Measurements from ENCODE around the gene USP54.
"Not testable (repeated sequence)": the region's sequence is repeated elsewhere in the genome, so short reads cannot be mapped to it uniquely, and the experiment has no call there.

Gene USP54

GRCh38 chr10:73589563-73590126 is 1.5 kb downstream of the USP54 start:
- no peak for DNase-seq (ENCODE audit: low spot score)

GRCh38 chr10:73588656-73589055 is 2.5 kb downstream of the USP54 start:
- DNase-seq (ENCODE audit: low spot score) = no peak

GRCh38 chr10:73586583-73586984 is 4.6 kb downstream of the USP54 start:
- no peak for DNase-seq (ENCODE audit: low spot score)

- no peak for DNase-seq (ENCODE audit: low spot score)
These were observed 5.8 kb downstream of the USP54 start for GRCh38 chr10:73585327-73585726.

GRCh38 chr10:73584737-73585136 is 6.4 kb downstream of the USP54 start:
- no peak for DNase-seq (ENCODE audit: low spot score)

- no peak for DNase-seq (ENCODE audit: low spot score)
These were observed 9.2 kb downstream of the USP54 start for GRCh38 chr10:73581918-73582317.

GRCh38 chr10:73578927-73579326 is 12.2 kb downstream of the USP54 start:
- not testable (repeated sequence) for DNase-seq (ENCODE audit: low spot score)

- DNase-seq (ENCODE audit: low spot score) = peak; percentile 21
These were observed 13.4 kb downstream of the USP54 start for GRCh38 chr10:73577788-73578187.

- no peak for DNase-seq (ENCODE audit: low spot score)
These were observed 14.1 kb downstream of the USP54 start for GRCh38 chr10:73576890-73577591.

GRCh38 chr10:73576178-73576889 is 14.8 kb downstream of the USP54 start:
- no peak for DNase-seq (ENCODE audit: low spot score)

GRCh38 chr10:73567025-73567424 is 24.1 kb downstream of the USP54 start:
- DNase-seq (ENCODE audit: low spot score) = not testable (repeated sequence)

GRCh38 chr10:73561192-73561591 is 29.9 kb downstream of the USP54 start:
- DNase-seq (ENCODE audit: low spot score) = no peak

GRCh38 chr10:73559590-73559989 is 31.6 kb downstream of the USP54 start:
- no peak for DNase-seq (ENCODE audit: low spot score)

GRCh38 chr10:73556855-73557254 is 34.3 kb downstream of the USP54 start:
- DNase-seq (ENCODE audit: low spot score) = no peak

GRCh38 chr10:73554721-73555120 is 36.4 kb downstream of the USP54 start:
- DNase-seq (ENCODE audit: low spot score) = no peak

- DNase-seq (ENCODE audit: low spot score) = no peak
These were observed 37.4 kb downstream of the USP54 start for GRCh38 chr10:73553761-73554160.

GRCh38 chr10:73552819-73553715 is 38.1 kb downstream of the USP54 start:
- DNase-seq (ENCODE audit: low spot score) = no peak

- no peak for DNase-seq (ENCODE audit: low spot score)
These were observed 39.6 kb downstream of the USP54 start for GRCh38 chr10:73551515-73551914.

- DNase-seq (ENCODE audit: low spot score) = no peak
These were observed 45.8 kb downstream of the USP54 start for GRCh38 chr10:73545357-73545756.

- DNase-seq (ENCODE audit: low spot score) = no peak
These were observed 53.4 kb downstream of the USP54 start for GRCh38 chr10:73537709-73538108.

GRCh38 chr10:73537288-73537687 is 53.9 kb downstream of the USP54 start:
- DNase-seq (ENCODE audit: low spot score) = no peak

GRCh38 chr10:73534857-73535256 is 56.3 kb downstream of the USP54 start:
- DNase-seq (ENCODE audit: low spot score) = no peak

All from D341Med (cell line).